Inflammatory macrophage treated with lipopolysaccharide for 4 hours (primary cell): ENCODE measurements around the gene TPSB2.
"Not testable (repeated sequence)": the region's sequence is repeated elsewhere in the genome, so short reads cannot be mapped to it uniquely, and the experiment has no call there.

Experiments used
- DNase-seq: peaks from one replicate; pipeline ENCODE4 v3.0.0-alpha.2; 2020

TPSB2 gene

DNA sequence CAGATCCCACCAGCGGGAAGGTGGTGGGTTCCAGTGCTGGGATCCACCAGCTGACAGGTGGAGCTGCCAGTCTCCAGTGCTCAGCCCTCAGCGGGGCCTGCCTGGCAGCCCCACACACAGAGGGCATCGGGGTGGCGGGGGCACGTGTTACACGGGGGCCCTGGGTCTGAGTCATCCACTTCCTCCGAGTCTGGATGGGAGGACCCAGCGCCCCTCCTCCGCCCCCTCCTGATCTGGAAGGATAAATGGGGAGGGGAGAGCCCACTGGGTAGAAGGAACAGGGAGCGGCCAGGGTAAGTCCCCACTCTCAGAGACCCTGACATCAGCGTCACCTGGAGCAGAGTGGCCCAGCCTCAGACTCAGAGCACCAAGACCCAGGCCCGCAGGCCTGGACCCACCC is 10.5 kb upstream of the TPSB2 start, which contains the start of gene TPSAB1:
TPSAB1 (plus strand) TSS at position 270 of the 400 bp plus-strand sequence. CDS start 234 bp downstream, outside the sequence.
- DNase-seq, result not testable (repeated sequence)

DNA sequence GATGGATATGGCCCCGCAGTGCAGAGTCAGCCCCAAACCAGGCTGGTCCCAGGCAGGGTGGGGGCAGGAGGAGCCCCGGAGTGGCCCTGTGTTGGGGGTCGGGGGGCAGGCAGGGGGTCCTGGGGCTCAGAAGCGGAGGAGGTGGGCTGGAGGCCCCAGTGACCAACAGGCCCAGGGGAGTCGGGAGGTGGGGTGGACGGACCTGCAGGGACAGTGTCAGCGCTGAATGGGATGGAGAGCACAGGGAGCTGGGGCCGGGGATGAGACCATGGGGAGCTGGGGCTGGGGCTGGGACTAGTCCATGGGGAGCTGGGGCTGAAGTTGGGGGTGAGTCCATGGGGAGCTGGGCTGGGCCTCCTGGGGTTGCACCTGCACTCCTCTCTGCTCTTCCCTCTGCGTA is 9.6 kb upstream of the TPSB2 start:
- DNase-seq, result not testable (repeated sequence)

DNA sequence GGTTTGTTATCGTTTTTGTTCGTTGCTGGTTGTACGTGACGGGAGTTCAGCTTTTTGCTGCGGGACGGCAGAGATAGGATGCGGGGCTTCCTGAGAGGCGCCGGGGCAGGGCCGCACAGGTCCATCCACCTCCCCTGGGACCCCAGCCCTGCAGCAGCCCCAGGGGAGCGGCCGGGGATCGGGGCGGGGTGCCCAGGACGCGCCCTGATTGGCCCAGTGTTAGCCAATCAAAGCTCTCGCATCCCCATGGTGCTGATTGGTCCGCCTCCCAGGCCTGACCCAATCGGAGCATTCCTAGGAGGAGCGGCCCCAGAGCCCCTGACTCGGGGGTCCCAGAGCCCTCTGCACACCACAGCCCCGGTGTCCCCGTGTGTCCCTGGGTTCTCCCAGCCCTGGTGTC is 8.9 kb upstream of the TPSB2 start:
- not testable (repeated sequence) for DNase-seq

DNA sequence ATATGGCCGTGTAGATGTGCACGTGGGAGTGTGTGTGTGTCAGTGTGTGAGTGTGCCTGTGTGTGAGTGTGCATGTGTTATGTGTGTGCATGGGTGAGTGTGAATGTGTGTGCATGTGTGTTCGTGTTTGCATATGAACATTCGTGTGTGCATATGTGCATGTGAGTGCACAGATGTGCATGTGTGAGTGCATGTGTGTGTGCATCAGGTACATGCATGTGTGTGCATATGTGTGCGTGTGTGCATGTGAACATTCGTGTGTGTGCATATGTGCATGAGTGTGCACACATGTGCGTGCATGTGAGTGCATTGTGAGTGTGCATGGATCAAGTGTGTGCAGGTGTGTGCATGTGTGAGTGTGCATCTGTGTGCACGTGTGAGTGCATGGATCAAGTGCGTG is 8.0 kb upstream of the TPSB2 start:
- DNase-seq, result no peak

DNA sequence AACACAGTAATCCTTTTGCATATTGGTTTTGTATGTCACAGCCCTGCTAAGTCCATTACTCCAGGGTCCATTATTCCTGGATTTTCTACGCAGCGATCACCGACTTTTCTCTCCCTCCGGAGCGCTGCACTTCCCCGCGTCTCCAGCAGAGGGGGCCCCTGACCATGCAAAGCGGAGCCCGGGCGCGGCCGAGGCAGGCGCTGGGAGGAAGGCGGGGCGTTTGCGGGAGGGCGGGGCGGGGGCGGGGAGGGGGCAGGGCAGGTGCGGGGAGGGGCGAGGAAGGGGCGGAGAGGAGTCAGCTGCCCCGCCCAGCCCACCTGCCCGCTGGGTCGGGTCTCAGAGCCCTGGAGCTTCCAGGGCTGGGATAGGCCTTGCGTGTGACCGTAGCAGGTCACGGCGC is 6.7 kb upstream of the TPSB2 start:
- DNase-seq, result not testable (repeated sequence)

DNA sequence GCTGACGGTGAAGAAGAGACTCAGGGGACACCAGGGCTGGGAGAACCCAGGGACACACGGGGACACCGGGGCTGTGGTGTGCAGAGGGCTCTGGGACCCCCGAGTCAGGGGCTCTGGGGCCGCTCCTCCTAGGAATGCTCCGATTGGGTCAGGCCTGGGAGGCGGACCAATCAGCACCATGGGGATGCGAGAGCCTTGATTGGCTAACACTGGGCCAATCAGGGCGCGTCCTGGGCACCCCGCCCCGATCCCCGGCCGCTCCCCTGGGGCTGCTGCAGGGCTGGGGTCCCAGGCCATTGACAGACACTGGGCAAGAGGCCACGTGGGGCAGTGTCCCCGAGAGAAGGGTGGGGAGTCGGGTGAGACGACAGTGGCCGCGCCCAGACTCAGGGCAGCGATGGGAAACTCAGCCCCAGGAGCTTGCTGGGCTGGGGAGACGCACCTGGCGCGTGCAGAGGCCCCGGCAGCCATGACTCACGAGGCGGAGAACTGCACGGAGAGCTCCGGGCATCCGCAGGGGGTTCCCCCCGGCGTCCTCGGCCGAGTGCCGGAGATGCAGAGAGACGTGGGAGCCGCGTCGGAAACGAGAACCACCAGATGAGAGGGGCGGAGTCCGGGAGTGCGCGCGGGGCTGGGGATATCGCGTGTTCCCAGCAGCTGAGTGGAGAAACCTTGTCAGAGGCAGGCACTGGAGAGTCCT is 2.2 kb upstream of the TPSB2 start:
- DNase-seq, result not testable (repeated sequence)

DNA sequence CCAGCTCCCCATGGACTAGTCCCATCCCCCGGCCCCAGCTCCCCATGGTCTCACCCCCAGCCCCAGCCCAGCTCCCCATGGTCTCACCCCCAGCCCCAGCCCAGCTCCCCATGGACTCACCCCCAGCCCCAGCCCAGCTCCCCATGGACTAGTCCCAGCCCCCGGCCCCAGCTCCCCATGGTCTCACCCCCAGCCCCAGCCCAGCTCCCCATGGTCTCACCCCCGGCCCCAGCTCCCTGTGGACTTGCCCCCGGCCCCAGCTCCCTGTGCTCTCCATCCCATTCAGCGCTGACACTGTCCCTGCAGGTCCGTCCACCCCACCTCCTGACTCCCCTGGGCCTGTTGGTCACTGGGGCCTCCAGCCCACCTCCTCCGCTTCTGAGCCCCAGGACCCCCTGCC is 1.3 kb upstream of the TPSB2 start:
- not testable (repeated sequence) for DNase-seq

DNA sequence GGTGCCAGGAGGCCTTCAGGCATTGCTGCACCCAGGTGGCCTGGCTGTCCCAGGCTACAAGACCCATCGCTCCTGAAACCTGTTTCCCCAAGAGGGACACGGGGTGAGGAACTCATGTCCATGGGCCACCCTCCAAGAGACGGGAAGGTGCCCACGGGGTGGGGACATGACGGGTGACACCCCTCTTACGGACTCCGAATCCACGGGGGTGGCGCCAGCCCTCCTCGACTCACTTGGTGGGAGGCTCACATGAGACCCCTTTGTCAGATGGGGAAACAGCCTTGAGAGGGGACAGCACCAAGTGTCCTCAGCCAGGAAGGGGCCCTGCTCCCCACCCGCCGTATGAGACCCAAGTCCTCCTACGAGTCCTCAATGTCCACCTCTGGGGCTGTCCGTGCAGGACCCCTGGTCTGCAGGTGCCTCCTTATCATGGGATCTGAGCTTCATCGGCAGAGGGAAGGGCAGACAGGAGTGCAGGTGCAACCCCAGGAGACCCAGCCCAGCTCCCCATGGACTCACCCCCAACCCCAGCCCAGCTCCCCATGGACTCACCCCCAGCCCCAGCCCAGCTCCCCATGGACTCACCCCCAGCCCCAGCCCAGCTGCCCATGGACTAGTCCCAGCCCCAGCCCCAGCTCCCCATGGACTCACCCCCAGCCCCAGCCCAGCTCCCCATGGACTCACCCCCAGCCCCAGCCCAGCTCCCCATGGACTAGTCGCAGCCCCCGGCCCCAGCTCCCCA is 658 bp upstream of the TPSB2 start:
- DNase-seq, result not testable (repeated sequence)

DNA sequence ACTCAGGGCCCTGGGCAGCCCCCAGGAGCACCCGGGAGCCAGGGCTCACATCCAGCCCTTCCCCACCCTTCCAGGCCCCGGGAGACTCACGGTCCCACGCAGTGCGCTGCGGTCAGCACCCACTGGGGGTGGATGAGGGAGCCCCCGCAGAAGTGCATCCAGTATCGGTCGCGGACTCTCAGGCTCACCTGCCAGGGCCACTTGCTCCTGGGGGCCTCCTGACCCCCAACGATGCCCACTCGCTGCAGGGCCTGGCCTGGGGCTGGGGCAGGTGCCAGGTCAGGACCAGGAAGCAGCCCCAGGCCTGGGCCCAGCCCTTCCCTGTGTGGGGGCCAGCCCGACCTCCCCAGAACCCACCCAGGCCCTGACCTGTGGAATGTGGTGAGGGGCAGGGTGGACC is 508 bp downstream of the TPSB2 start:
- DNase-seq, result not testable (repeated sequence)

DNA sequence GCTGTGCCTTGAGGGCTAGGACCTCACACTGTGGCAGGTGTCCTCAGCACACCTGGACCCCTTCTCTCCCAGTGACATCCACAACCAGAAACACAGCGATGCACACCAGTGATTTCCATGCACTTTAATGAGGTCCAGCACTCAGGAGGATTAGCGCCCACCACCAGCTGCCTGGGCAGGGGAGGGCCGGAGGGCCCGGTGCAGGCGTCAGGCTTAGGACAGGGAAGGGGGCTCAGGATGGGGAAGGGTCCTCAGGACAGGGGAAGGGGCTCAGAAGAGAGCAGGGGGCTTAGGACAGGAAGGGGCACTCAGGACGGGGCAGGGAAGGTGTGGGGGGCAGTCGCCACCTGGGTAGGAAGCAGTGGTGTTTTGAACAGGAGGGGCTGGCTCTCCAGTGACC is 1.8 kb downstream of the TPSB2 start:
- not testable (repeated sequence) for DNase-seq

DNA sequence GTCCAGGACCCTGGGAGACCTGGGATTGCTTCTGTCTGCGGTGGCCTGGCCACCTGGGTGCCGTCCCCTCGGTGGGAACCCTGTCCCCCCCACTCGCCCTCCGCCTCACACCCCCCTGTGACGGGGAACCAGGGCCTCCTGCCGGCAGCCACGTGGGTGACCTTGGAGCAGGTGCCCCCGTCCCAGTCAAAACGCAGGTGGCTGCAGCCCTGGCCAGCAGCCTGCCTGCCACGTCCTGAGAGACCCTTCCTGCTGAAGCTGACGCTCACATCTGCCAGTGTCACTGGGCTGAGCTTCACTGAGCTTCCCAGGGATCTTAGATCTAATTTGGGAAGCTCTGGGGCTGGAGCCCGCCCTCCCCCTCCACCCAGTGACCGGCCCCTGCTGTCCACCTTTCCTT is 3.3 kb downstream of the TPSB2 start:
- not testable (repeated sequence) for DNase-seq

DNA sequence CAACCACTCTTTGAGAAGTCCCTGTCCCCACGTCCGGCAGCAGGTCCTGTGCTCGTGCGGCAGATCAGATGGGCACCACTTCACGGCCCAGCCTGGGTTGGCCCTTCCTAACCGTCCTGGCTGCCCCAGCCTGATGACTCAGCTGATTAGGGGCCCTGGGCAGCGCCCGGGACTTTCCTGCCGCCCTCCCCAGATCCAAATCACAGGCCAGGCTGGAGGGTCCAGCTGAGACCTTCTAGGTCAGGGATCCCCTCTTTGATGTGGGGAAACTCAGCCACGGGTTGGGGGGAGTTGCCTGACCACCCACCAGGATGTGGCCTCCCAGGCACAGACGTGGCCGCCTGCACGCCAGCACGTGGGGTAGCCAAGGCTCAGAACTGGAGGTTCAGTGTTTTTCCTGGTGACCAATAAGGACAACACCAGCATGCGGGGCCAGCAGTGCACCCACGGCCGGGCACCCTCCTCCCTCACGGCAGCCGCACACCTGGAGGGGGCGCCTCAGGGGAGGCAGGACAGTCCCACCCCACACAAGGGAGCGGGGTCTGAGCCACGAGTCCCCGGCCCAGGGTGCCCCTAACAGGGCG is 4.2 kb downstream of the TPSB2 start:
- not testable (repeated sequence) for DNase-seq

DNA sequence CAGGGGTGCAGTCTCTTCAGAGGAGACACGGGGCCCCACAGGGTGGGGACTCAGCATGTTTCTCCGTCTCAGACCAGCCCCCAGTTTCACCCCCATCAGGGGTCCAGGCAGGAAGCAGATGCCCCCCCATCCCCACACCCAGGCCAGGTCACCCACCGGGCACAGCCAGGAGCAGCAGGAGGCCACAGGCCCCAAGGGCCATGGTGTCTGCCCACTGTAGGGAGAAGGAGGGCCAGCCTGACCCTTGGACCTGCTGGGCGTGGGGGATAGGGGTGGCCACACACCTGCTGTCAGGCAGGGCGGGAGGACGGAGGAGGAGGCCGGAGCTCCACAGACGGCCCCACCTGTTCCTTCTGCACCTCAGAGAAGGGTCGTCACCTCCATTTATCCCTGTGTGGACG is 4.9 kb downstream of the TPSB2 start, which contains the start of gene TPSG1:
TPSG1 (minus strand) TSS at position 218 of the 401 bp plus-strand sequence; CDS start at position 202, 16 bp downstream.
- DNase-seq, result no peak

DNA sequence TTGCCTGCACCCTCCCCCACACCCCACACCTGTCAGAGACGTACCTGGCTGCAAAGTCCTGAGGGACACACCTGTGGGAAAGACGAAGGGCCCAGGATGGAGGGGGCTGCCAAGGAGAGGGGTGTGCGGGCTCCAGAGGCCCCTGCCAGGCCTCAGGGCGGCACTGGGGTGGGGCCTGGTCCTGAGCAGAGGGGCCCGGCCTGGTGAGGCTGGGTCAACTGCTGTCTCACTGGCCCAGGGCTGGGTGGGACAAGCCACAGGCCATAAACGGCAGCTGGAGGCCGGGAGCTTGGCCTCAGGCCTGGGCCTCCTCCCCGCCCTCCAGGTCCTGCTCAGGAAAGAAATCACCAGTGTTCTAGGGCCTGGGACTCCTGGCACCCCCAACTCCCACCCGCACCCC is 5.4 kb downstream of the TPSB2 start:
- DNase-seq, result no peak

DNA sequence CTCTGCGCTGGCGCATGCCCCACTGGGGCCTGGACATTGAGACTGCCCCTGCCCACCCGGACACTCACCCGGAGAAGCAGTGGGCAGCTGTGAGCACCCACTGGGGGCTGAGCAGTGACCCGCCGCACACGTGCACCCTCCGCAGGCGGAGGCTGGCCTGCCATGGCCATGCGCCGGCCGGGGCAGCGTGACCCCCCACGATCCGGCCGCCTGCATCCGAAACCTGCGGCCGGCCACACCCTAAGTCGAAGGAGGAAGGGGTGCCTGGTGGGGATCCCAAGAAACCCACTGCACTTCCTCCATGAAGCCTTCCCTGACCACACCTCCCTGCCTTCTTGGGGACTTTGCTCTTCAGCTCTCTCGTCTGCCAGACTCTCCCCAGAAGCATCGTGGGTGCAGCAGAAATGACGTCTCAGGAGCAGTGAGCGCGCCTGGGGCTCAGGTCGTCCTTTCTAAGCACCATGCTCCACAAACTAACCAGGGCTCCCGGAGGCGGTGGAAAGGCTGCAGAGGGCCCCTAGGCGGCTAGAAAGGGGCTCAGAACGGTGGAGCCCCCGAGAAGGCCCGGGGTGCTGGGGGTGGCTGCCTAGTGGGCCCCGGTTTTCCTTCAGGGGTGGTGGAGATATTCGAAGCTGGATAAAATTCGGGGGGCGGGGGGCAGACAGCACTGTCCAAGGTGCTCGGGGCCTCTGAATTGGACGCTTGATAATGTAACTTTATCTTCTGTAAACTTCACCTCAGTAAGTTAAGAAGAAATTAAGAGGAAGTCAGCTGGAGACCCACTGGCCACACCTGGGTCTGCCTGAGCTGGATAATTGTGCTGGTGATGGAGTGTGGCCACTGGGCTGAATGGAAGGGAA is 6.4 kb downstream of the TPSB2 start:
- no peak for DNase-seq

DNA sequence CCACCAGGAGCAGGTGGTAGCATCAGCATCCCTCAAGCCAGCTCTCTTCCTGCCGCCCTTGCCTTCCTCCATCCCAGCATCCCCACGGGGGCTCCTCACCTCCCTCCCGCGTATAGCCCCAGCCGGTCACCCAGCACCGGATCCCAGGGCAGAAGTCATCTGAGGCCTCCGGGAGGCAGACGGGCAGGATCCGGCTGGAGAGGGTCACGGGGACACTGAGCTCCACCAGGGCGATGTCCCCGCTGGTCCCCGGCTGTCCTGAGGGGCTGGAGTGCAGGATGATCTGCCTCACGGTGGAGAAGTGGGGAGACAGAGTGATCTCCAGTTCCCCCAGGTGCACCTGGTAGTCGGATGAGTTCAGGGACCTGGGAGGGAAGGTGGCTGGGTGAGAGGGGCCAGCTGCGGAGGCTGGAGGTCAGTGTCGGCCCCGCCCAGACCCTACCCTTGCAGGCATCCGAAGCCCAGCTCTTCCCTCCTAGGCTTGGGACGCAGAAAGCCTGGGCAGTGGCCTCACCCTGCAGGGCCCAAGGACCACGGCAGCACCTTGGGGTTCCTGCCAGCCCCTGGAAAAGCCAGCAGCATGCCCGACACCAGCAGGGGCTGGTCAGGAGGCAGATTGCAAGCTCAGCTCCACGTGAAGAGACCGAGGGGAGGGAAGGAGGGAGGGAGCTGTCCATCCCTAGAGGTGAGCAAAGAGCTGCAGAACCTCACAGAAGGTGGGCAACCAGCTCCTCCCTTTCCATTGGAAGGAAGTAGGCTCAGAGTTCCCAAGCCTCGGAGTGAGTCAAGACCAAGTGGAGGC is 7.2 kb downstream of the TPSB2 start:
- DNase-seq, result no peak

DNA sequence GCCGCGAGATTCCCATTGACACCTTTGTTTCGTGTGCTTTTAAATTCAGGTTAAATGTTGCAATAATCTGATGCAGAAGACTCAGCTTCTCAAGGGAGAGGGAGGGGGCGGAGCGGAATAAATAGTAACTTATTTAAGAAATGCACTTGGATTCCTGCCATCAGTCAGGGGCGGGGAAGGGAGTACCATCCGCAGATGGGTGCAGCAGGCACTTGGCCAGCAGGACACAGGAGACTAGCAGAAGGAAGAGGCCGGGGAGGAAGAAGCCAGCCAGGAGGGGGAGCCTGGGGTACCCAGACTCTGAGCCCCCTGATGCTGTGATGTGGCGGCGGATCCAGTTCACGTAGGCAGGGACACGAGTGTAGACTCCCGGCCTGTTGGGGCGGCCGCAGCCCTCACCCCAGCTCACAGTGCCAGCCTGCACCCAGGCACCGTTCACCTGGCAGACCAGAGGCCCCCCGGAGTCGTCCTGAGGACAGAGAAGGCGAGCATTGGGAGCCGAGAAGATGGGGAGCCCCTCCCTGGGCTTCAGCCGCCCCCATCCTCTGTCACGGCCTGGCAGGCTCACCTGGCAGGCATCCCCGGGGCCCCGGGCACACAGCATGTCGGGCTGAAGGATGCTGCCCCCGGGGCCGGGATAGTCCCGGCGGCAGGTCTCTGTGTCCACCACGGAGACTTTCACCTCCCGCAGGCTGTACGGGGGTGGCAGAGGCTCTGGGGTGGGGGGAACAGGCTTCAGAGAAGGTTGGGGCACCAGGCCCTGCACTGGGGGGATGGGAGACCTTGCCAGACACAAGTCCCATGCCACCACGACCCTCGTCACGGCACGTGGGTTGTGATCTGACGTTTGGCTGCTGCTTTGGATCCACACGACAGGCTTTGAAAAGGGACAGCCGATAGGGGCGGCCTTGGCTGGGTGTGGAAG is 8.1 kb downstream of the TPSB2 start:
- no peak for DNase-seq

DNA sequence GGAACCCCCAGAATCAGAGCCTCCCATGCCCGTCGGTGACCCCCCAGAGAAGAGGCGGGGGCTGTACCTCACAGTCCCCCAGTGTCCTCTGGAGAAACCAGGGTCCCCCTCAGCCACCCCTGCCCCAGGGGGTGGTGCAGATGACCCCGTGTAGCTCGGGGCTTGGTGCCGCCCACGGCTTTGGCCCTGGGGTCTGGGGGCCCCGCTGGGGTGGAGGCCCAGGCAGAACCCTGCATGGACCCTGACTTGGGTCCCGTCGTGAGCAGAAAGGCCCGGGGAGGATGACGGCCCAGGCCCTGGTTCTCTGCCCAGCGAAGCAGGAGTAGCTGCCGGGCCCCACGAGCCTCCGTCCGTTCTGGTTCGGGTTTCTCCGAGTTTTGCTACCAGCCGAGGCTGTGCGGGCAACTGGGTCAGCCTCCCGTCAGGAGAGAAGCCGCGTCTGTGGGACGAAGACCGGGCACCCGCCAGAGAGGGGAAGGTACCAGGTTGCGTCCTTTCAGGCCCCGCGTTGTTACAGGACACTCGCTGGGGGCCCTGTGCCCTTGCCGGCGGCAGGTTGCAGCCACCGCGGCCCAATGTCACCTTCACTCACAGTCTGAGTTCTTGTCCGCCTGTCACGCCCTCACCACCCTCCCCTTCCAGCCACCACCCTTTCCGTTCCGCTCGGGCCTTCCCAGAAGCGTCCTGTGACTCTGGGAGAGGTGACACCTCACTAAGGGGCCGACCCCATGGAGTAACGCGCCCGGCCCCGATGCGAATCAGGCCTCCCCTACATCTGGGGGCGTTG is 8.9 kb downstream of the TPSB2 start:
- DNase-seq, result no peak

DNA sequence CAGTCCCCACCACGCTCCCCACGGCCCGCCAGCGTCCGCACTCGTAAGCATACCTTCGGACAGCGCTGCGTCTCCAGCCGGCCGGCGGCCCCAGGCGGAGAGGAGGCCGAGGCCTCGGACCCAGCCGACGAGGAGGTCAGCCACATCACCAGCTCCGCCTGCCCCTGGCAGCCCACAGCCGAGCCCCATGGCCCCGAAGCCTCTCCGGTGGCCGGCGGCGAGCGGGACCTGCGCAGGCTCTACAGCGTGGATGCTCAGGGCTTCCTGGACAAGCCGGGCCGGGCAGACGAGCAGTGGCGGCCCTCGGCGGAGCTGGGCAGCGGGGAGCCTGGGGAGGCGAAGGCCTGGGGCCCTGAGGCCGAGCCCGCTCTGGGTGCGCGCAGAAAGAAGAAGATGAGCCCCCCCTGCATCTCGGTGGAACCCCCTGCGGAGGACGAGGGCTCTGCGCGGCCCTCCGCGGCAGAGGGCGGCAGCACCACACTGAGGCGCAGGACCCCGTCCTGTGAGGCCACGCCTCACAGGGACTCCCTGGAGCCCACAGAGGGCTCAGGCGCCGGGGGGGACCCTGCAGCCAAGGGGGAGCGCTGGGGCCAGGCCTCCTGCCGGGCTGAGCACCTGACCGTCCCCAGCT is 9.8 kb downstream of the TPSB2 start:
- no peak for DNase-seq
